Inflammatory macrophage treated with lipopolysaccharide for 1 hour (primary cell): Measurements from ENCODE around the gene RNLS.

Experiments
- DNase-seq, 2 donors: peaks; one replicate each; pipeline ENCODE4 v3.0.0-alpha.2; 2020 to 2022

RNLS gene

DNA sequence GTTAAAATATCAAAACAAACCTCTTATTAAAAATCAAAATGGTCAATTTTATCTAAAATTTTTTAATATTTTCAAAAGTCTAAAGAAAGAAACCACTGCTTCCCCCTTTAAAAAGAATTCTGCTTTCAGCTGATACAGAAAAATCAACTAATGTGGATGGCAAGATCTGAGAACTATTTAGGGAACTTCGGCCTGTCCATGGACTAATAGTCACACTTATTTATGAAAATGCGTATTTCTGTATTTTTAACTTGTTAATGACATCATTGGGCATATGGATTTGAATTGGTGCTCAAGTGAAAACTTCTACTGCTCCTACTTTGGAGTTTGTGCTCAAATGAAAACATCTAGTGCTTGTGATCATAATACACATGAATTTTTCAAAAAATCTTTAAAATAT, 31.9 kb downstream of the RNLS start:
- peak; percentile 51 to 68 for DNase-seq

- DNase-seq: no peak
Observed at GRCh38 chr10:88546497-88546896, 36.6 kb downstream of the RNLS start.

DNA sequence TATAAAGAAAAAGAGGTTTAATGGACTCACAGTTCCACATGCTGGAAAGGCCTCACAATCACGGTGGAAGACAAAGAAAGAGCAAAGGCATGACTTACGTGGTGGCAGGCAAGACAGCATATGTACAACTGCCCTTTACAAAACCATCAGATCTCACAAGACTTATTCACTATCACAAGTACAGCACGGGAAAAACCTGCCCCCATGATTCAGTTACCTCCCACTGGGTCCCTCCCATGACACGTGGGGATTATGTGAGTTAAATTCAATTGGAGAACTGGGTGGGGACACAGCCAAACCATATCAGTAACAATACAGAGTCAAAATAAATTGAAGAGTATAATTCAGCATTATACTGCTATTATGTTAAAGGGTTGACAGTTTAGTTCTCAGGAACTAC, 37.8 kb downstream of the RNLS start:
- peak in 1 of 2 donors; percentile 45 for DNase-seq

DNA sequence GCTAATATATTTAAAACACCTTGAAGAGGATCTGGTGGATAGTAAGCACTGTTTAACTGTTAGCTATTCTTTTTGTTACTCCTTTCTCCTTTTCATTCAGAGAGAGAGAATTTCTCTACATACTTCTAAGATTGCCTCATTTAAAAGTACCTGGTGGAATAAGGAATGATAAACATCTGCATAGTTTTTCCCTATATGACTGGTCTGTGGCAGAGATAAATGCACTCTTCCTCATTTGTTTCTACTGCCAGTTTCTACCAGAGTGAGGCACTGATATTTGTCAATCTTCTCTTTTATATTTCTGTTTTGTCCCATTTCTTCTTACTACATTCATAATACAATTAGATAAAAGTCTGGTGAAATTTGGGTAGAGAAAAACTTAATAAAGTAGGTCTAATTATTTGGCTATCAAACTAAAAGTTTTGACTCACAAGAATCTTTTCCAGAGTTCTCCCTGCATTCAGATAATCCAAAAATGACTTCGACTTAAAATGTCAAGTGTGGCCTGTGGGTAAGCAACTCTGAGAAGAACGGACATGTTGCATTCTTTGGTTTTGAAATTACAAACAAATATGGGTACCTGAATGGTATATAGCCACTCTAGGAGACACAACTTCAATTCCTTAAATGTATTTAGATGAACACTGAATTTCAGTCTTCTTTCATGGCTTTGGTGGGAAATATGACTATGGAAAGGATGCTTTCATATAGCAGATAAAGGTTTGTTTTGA, 38.8 kb downstream of the RNLS start:
- DNase-seq: no peak

GRCh38 chr10:88542522-88542921, 40.6 kb downstream of the RNLS start:
- DNase-seq: no peak

GRCh38 chr10:88541116-88541626, 41.9 kb downstream of the RNLS start:
- no peak for DNase-seq

GRCh38 chr10:88540351-88540750, 42.8 kb downstream of the RNLS start:
- DNase-seq: no peak

DNA sequence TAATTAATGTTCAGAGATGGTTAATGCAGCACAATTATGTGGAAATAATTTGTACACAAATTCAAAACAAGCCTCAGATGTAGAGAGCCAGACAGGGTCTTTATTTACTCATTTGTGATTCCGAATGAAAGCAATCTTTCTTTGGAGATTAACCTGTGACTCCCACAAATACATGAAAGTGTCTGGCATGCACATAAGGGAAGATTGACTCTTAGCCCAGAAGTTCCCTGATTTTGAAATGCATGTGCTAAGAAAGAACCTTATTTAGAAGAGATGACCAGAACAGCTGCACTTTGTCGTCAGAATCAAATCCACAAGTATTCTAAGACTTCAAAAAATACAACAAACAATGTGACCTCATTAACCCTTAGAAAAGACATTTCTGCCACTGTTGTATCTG, 45.1 kb downstream of the RNLS start:
- DNase-seq: peak; percentile 29 to 60

DNA sequence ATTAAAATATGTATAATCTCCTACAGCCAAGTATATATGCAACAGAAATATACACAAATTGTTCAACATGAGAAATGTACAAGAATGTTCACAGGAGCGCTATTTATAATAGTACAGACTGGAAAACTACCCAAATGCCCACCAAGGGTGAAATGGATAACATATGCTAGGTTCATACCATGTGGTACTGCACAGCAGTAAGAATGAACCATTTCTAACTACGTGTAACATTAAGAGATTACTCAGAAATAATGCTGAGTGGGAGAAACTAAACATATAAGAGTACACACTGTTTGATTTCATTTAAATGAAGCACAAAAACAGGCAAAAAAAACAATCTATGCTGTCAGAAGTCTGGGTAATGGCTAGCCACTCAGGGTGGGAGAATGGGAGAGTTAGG, 45.8 kb downstream of the RNLS start:
- DNase-seq: no peak

DNA sequence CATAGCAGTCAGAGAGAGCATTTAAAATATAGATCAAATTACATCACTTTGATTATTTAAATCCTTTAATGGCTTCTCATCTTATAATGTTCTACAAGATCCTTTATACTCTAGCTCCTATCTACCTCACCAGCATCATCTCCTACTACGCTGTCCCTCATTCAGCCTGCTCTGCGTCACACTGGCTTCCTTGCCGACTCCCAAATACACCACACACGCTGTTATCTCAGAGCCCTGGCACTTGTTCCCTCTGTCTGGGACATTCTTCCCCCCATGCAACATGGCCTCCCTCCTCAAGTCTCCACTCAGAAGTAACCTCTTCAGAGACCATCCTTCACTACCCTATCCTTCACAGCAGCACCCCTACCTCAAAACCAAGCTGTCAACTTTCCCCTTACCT, 46.7 kb downstream of the RNLS start:
- DNase-seq: no peak

- no peak for DNase-seq
Observed at GRCh38 chr10:88534072-88534665, 48.9 kb downstream of the RNLS start.

- no peak for DNase-seq
Observed at GRCh38 chr10:88531392-88532052, 51.6 kb downstream of the RNLS start.

- no peak for DNase-seq
Observed at GRCh38 chr10:88530629-88531391, 52.3 kb downstream of the RNLS start.

DNA sequence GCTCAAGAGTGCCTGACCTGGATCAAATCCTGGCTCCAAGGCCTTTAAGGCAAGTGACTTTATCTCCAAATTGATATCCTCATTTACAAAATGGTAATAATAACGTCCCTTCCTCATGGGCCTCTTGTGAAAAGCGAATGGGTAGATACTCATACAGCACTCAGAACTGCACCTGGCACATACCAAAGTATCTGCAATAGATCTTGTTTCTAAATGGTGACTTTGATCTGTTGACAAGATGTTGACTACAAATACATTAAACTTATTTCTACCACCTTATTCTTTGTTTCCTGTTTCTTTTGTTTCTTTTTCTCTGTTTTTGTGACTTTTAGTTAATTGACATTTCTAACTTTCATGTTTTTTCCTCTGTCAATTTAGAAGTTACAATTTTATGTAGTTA, 53.0 kb downstream of the RNLS start:
- no peak for DNase-seq

- no peak for DNase-seq
Observed at GRCh38 chr10:88528806-88529570, 54.1 kb downstream of the RNLS start.

DNA sequence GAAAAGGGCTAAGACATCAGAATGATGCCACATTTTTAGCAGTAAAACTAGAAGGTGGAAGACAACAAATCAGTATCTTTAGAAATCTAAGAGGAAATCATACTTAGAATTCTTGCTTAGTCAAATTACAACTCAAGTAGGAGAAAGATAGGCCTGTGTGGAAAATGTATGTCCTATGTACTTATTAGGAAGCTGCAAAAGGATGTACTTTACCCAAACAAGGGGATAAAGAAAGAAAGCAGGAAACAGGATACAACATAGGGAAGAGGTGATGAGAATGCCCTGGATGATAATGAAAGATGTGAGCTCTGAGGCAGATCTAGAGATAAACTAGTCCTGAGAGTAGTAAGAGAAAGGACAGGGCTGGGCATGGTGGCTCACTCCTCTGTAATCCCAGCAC, 54.9 kb downstream of the RNLS start:
- no peak for DNase-seq

DNA sequence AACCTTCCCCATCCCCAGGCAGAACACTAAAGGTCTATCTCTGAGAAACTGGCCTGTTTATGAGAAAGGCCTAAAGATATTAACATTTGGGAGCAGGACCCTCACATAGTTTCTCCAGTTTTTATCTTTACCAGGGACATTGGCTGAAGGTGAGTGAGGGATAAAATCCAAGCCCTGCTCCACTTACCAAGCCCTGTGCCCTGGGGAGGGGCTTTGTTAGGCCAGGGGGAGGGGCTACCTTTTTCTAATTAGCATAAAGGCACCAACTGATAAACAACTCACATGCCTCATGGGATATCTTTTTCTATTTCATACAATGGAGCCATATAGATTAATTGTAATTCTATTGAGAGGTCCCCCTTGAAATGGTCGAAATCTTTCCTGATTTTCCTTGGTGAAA, 55.9 kb downstream of the RNLS start:
- no peak for DNase-seq

GRCh38 chr10:88526501-88527105, 56.5 kb downstream of the RNLS start:
- no peak for DNase-seq

DNA sequence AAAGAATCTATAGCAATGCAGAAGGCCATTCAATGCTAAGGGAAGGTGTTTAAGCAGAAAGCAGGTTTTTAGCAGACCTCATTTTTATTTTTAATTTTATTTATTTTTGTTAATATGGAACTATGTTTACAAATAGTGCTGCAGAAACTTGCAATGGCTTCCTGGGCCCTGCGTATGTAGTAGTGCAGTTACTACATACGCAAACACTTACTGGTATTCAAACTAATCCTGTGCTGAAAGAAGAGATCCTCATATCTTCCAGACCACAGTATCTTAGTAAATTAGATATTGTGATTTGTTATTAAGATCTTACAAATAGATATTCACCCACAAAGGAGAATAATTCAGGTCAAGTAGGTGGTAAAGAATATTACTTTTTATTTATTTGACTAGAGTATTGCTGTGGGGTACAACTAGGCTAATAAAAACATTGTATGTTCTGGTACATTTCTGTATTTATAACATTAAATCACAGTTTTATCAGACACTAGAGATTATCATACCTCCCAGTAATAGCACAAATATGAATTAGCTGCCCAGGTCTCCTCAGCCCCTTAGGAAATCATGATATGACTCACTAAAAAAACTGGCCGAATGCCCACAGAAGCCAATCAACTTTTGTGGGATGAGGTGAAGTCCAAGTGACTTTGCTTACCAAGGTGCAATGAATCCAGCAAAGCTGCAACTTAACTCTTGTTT, 57.6 kb downstream of the RNLS start:
- no peak for DNase-seq

DNA sequence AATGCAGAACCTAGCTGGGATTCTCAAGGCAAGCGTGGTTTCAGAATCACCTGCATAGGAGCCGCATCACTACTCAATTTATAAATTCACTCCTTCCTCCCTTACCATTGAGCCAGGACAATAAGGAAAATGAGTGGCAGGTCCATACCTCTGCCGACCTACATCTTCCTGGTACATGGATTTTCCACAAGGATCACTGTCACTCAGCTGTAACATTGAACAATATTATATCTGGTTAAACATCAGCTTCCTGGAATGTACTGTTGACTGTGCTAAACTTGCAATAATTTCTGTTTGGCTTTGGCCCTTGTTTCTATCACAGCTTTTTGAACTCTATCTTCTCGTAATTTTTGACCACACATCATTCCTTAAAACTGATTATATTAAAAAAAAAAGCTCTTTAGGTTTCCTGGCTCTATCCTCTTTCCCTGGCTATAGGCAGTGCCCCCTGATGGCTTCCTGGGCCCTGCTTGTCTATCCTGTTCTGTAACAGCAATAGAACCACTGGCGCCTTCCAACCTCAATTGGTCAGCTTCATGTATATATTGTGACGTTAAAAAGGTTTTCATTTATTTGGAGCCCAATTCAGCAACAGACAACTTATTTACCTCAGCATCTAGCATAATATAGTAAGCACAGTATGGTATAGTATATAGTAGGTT, 59.2 kb downstream of the RNLS start:
- no peak for DNase-seq

DNA sequence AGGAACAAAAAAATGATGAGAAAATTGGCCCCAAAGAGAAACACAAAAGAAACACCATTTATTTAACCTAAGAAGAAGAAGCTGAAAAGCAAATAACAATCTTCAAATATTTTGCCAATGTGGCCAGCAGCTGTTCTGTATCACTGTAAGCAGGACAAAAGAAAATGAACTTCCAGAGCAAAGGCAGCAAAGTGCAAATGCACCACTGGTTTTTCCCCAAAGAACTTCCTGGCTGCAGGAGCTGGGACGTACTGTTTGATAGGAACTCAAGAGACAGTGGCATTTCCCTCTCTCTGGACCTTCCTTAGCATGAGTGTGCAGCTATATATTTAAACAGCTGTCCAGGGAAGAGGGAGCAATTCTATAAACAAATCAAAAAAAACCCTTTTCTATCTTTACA, 60.4 kb downstream of the RNLS start:
- no peak for DNase-seq
